WTC11 (cell line): Measurements from ENCODE around the gene ABCB8. TPM values are rescaled to one million over a fixed set of nuclear protein-coding genes. Genes with fewer than 3 reads are reported as not detected.
A peak's percentile ranks its signal among the peaks of the same experiment; 100 is the strongest.

Experiments used
- ATF2 ChIP-seq: sonication (generic); formaldehyde crosslinking; IDR thresholded peaks from 2 replicates; pipeline ENCODE4 v1.8.1; 2022; ENCODE audit warnings: low read depth, missing genetic modification reagents, borderline replicate concordance
- ATF6 ChIP-seq: sonication (generic); formaldehyde crosslinking; IDR thresholded peaks from 2 replicates; pipeline ENCODE4 v1.8.1; 2023; ENCODE audit warnings: mild to moderate bottlenecking, missing genetic modification reagents
- CREB1 ChIP-seq: sonication (generic); formaldehyde crosslinking; IDR thresholded peaks from 2 replicates; pipeline ENCODE4 v1.8.0; 2023; ENCODE audit warnings: mild to moderate bottlenecking, missing genetic modification reagents
- ETV6 ChIP-seq: sonication (generic); formaldehyde crosslinking; IDR thresholded peaks from 2 replicates; pipeline ENCODE4 v1.8.1; 2022; ENCODE audit warnings: mild to moderate bottlenecking, missing genetic modification reagents
- FOXK1 ChIP-seq: sonication (generic); formaldehyde crosslinking; IDR thresholded peaks from 2 replicates; pipeline ENCODE4 v1.8.0; 2022; ENCODE audit warnings: mild to moderate bottlenecking, moderate library complexity, missing genetic modification reagents
- FOXP1 ChIP-seq: sonication (generic); formaldehyde crosslinking; IDR thresholded peaks from 2 replicates; pipeline ENCODE4 v1.8.0; 2022; ENCODE audit warnings: missing genetic modification reagents, mild to moderate bottlenecking, moderate library complexity, borderline replicate concordance
- IRF2 ChIP-seq: sonication (generic); formaldehyde crosslinking; IDR thresholded peaks from 2 replicates; pipeline ENCODE4 v1.8.0; 2022; ENCODE audit warnings: low read depth, missing genetic modification reagents, borderline replicate concordance
- JUN ChIP-seq: sonication (generic); formaldehyde crosslinking; IDR thresholded peaks from 2 replicates; pipeline ENCODE4 v1.8.0; 2023; ENCODE audit warnings: mild to moderate bottlenecking, missing genetic modification reagents
- MLX ChIP-seq: sonication (generic); formaldehyde crosslinking; IDR thresholded peaks from 2 replicates; pipeline ENCODE4 v1.8.1; 2023; ENCODE audit warnings: mild to moderate bottlenecking, missing genetic modification reagents, moderate library complexity
- NFYB ChIP-seq: sonication (generic); formaldehyde crosslinking; conservative IDR thresholded peaks from 2 replicates; pipeline ENCODE4 v1.8.0; 2022; ENCODE audit warnings: low read depth, missing genetic modification reagents
- RELA ChIP-seq: sonication (generic); formaldehyde crosslinking; IDR thresholded peaks from 2 replicates; pipeline ENCODE4 v1.8.1; 2022; ENCODE audit warnings: missing genetic modification reagents, mild to moderate bottlenecking, borderline replicate concordance
- RORB ChIP-seq: fragments of 250-450 bp; sonication (Bioruptor Pico); IDR thresholded peaks from 2 replicates; pipeline ENCODE4 v1.9.0; 2021; ENCODE audit warnings: mild to moderate bottlenecking
- SMAD4 ChIP-seq: sonication (generic); formaldehyde crosslinking; IDR thresholded peaks from 2 replicates; pipeline ENCODE4 v1.8.0; 2022; ENCODE audit warnings: mild to moderate bottlenecking, missing genetic modification reagents
- ZBTB21 ChIP-seq: sonication (generic); formaldehyde crosslinking; IDR thresholded peaks from 2 replicates; pipeline ENCODE4 v1.8.1; 2023; ENCODE audit warnings: mild to moderate bottlenecking, missing genetic modification reagents, borderline replicate concordance
- ZNF416 ChIP-seq: fragments of 250-450 bp; sonication (Bioruptor Pico); IDR thresholded peaks from 2 replicates; pipeline ENCODE4 v1.9.0; 2021; ENCODE audit warnings: mild to moderate bottlenecking, inconsistent platforms
- ZNF671 ChIP-seq: fragments of 250-450 bp; sonication (Bioruptor Pico); IDR thresholded peaks from 2 replicates; pipeline ENCODE4 v1.8.0; 2021; ENCODE audit warnings: mild to moderate bottlenecking
- total RNA-seq: library from RNA; stranded (reverse); gene quantifications from 3 replicates; pipeline ENCODE4 v1.2.3, GENCODE V29; 2021
- TF ChIP-seq, protein P1 (sequence below): sonication (generic); formaldehyde crosslinking; IDR thresholded peaks from 2 replicates; pipeline ENCODE4 v1.8.1; 2022; ENCODE audit warnings: missing genetic modification reagents, borderline replicate concordance
- TF ChIP-seq, protein P2 (sequence below): sonication (generic); formaldehyde crosslinking; IDR thresholded peaks from 2 replicates; pipeline ENCODE4 v1.8.1; 2023; ENCODE audit warnings: mild to moderate bottlenecking, moderate library complexity, missing genetic modification reagents
- TF ChIP-seq, protein P3 (sequence below): sonication (generic); formaldehyde crosslinking; conservative IDR thresholded peaks from 2 replicates; pipeline ENCODE4 v1.8.1; 2023; ENCODE audit warnings: mild to moderate bottlenecking, low read depth, missing genetic modification reagents, moderate library complexity
- TF ChIP-seq, protein P4 (sequence below): sonication (generic); formaldehyde crosslinking; IDR thresholded peaks from 2 replicates; pipeline ENCODE4 v1.8.1; 2023; ENCODE audit warnings: mild to moderate bottlenecking, missing genetic modification reagents, moderate library complexity
- TF ChIP-seq, protein P5 (sequence below): fragments of 250-450 bp; sonication (Bioruptor Pico); conservative IDR thresholded peaks from 2 replicates; pipeline ENCODE4 v1.9.0; 2021; ENCODE audit warnings: mild to moderate bottlenecking

Gene ABCB8
- total RNA-seq, 1 experiment from 2014 or later, result 35.9 TPM

DNA sequence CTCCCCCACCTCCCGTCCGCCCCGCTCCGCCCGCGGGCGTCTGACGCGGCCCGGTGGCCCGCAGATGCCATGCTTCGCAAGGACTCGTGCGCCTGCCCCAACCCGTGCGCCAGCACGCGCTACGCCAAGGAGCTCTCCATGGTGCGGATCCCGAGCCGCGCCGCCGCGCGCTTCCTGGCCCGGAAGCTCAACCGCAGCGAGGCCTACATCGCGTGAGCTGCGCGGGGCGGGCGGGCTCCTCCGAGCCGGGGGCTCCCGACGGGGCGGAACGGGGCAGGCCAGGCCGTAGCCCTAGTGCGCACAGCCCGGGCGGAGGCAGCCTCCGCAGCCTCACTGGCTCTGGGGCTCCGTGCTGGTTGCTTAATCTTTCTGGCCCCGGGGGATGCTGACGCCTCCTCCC is 22.9 kb downstream of the ABCB8 start (continued):
- no peak for TF ChIP-seq RORB (CRISPR knock-in tag)
- TF ChIP-seq FOXK1 (CRISPR knock-in tag), result peak; percentile 98
- no peak for TF ChIP-seq ZBTB21 (CRISPR knock-in tag)
- peak; percentile 73 for TF ChIP-seq ATF6
- no peak for TF ChIP-seq ZNF671 (CRISPR knock-in tag)
- peak; percentile 97 for TF ChIP-seq MLX (CRISPR knock-in tag)
- peak; percentile 99 for TF ChIP-seq FOXP1 (CRISPR knock-in tag)
- TF ChIP-seq, protein P1, sequence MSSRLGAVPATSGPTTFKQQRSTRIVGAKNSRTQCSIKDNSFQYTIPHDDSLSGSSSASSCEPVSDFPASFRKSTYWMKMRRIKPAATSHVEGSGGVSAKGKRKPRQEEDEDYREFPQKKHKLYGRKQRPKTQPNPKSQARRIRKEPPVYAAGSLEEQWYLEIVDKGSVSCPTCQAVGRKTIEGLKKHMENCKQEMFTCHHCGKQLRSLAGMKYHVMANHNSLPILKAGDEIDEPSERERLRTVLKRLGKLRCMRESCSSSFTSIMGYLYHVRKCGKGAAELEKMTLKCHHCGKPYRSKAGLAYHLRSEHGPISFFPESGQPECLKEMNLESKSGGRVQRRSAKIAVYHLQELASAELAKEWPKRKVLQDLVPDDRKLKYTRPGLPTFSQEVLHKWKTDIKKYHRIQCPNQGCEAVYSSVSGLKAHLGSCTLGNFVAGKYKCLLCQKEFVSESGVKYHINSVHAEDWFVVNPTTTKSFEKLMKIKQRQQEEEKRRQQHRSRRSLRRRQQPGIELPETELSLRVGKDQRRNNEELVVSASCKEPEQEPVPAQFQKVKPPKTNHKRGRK, result peak; percentile 50; the same call in 1 of the 2 replicates
- peak; percentile 96 for TF ChIP-seq CREB1
- TF ChIP-seq JUN (CRISPR knock-in tag), result peak; percentile 98
- no peak for TF ChIP-seq ZNF416
- peak; percentile 97 for TF ChIP-seq RELA (CRISPR knock-in tag)
- peak; percentile 69; the same call in 1 of the 2 replicates for TF ChIP-seq ATF2 (CRISPR knock-in tag)
- TF ChIP-seq, protein P2, sequence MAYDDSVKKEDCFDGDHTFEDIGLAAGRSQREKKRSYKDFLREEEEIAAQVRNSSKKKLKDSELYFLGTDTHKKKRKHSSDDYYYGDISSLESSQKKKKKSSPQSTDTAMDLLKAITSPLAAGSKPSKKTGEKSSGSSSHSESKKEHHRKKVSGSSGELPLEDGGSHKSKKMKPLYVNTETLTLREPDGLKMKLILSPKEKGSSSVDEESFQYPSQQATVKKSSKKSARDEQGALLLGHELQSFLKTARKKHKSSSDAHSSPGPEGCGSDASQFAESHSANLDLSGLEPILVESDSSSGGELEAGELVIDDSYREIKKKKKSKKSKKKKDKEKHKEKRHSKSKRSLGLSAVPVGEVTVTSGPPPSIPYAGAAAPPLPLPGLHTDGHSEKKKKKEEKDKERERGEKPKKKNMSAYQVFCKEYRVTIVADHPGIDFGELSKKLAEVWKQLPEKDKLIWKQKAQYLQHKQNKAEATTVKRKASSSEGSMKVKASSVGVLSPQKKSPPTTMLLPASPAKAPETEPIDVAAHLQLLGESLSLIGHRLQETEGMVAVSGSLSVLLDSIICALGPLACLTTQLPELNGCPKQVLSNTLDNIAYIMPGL (CRISPR knock-in tag), result peak; percentile 70; the same call in 1 of the 2 replicates
- TF ChIP-seq ETV6 (CRISPR knock-in tag), result peak; percentile 97
- TF ChIP-seq IRF2 (CRISPR knock-in tag), result peak; percentile 82; the same call in 1 of the 2 replicates
- TF ChIP-seq, protein P3, sequence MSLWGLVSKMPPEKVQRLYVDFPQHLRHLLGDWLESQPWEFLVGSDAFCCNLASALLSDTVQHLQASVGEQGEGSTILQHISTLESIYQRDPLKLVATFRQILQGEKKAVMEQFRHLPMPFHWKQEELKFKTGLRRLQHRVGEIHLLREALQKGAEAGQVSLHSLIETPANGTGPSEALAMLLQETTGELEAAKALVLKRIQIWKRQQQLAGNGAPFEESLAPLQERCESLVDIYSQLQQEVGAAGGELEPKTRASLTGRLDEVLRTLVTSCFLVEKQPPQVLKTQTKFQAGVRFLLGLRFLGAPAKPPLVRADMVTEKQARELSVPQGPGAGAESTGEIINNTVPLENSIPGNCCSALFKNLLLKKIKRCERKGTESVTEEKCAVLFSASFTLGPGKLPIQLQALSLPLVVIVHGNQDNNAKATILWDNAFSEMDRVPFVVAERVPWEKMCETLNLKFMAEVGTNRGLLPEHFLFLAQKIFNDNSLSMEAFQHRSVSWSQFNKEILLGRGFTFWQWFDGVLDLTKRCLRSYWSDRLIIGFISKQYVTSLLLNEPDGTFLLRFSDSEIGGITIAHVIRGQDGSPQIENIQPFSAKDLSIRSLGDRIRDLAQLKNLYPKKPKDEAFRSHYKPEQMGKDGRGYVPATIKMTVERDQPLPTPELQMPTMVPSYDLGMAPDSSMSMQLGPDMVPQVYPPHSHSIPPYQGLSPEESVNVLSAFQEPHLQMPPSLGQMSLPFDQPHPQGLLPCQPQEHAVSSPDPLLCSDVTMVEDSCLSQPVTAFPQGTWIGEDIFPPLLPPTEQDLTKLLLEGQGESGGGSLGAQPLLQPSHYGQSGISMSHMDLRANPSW (CRISPR knock-in tag), result no peak
- TF ChIP-seq SMAD4 (CRISPR knock-in tag), result peak; percentile 93
- TF ChIP-seq NFYB (CRISPR knock-in tag), result peak; percentile 57
- TF ChIP-seq, protein P4, sequence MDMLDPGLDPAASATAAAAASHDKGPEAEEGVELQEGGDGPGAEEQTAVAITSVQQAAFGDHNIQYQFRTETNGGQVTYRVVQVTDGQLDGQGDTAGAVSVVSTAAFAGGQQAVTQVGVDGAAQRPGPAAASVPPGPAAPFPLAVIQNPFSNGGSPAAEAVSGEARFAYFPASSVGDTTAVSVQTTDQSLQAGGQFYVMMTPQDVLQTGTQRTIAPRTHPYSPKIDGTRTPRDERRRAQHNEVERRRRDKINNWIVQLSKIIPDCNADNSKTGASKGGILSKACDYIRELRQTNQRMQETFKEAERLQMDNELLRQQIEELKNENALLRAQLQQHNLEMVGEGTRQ (CRISPR knock-in tag), result no peak; the same call in 1 of the 2 replicates
- TF ChIP-seq, protein P5, sequence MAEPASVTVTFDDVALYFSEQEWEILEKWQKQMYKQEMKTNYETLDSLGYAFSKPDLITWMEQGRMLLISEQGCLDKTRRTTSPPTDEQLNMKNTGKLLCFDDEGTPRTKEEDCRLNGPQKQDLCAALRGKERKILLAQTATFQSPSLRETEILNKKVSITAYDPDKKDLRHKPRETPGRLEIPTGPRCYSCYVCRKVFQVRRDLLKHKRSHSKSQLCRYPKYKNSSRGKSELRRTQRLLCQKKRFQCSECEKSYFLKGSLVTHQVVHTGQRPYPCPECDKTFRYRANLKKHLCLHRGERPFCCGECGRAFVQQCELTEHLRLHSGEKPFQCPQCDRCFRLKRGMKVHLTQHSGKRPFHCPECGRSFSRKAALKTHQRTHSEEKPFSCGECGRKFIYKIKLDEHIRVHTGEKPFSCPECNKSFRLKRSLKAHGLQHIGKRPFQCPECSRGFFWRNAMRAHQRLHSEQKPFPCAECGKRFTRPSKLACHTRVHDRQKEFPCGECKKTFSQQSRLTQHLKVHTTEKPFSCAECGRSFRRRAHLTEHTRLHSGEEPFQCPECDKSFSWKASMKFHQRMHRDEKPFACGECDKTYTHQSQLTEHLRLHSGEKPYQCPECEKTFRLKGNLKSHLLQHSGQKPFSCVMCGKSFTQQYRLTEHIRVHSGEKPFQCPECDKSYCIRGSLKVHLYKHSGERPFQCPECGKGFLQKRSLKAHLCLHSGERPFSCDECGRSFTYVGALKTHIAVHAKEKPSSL (CRISPR knock-in tag), result no peak
